Medulla oblongata (tissue), 1 donor: Measurements from ENCODE around the gene THUMPD3.
A peak's percentile ranks its signal among the peaks of the same experiment; 100 is the strongest.

ENCODE experiments used
- DNase-seq: peaks from one replicate; pipeline ENCODE4 v3.0.0-alpha.2; 2015; ENCODE audit errors: extremely low spot score

THUMPD3 gene

DNA sequence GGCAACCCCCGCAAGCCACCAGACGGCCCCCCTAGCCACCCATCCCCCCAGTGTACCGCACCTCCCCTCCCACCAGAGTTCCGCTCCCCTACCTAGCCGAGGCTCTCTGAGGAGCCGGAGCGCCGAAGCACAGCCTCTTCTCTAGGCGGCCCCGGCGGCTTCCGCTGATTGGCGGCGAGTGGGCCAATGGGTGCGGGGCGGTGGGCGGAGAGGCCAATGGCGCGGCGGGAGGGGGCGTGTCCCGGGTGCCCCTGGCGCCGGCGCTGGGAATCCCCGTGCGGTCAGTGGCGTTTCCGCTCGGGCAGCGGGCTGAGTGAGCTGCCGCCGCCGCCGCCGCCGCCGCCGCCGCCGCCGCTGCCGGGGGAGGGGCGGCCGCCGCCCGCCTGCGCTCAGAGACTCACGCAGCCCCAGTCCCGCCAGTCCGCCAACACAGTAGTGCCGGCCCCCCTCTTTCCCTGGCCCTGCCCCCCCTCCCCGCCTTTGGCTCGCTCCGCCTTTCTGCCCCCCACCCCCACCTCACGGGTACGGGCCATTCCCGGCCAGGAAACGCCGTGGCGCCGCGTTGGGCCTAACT is 34.6 kb downstream of the THUMPD3 start, which contains the start of gene SETD5:
Gene SETD5, plus strand, starts transcription at position 284 of the 574 bp plus-strand sequence. CDS start 31,324 bp downstream, outside the sequence.
- DNase-seq = peak; percentile 97

DNA sequence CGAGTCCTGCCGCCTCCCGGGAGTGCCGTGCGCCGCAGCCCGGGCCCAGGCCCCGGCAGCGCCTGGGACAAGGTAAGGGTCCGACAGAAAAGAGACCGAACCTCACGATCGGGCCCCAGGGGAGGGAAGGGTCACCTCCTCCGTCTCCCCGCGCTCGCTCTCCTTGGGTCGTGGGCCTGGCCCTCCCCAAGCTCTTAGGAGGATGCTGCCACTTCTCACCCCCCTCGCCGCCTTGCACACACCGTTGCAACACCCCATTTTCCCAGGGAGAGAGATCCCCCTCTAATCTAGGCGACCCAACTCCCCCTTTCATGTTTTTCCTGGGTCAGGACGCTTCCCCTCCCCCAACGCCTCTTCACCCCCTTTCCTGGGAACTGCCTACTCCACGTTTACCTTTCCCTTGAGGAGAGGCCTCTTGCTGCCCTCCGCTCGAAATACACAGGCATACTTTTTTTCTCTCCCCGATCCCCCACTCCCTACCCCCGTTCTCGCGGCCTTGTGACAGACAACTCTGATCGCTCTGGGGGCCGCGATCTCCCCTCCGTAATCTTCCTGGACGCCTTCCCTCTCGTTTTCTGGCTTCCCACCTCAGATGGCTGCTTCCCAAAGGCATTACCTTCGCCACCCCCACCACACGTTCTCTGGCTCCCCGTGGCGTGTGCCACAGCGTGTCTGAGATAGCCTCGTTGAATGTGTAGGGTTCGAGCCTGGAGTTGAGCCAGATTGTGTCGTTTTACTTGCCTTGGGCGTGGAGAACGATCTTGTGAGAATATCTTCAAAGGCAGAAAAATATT is 35.2 kb downstream of the THUMPD3 start:
- peak; percentile 52 for DNase-seq

DNA sequence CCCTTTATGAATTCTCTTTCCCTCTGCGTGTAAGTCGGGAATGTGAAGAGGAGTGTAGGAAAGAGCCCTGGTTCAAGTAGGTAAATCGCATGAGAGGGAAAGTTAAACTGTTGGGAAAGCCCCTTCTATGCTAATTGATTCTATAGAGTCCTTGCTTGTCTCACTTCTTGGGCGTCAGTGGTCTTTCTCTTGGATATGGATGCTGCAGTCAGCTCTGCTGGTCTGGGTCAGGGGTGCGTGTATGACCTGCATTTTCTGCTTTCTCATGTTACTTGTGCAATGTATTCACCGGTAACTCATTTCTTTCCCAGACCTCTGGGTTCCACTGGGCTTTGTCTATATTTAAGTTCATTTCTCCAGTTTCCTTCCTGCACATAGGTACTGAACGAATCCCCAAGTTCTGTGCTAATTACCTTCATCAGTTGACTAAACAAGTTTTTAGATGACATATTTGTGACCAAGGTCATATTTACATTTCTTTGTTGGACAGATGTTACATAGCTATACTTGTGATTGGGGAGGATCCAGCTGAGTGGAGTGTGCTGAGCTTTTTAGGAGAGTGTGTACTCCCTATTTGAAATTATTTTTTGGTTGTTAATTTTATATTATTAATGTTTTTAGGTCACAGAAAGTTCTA is 36.0 kb downstream of the THUMPD3 start:
- DNase-seq = peak; percentile 44

DNA sequence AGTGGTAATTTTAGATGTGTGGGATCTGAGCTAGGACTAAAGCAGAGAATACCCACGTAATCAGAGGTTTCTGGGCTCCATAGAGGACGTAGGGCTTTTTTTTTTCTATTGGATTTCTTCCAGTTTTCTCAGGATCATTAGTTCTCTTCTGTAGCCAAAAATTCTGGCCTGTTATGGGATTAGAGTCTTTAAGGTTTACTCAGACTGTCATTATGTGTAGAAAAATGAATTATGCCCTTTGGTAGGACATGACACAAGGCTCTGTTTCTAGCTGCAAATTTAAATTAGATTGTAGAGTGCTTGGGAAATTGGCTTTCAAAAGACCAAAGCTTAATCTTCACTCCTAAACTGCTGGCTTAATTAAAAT is 36.5 kb downstream of the THUMPD3 start:
- DNase-seq = peak; percentile 18

DNA sequence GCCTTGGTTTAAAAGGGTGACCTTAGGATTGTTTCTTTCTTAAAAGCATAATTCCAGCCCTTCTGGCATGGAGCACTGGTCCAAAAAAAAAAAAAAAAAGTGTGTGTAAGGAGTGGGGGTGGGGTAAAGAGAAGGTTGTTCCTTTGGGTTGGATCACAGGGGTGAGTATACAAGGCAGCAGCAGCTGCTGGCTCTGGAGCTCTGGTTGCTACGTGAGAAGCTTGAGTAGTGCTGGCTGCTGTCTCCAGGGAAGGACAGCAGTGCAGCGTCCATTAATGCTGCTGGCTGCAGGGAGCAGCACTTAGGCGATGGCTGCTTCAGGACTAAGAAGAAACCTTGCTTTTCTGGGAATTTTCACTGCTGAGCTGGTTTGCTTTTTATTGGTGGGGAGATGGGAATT is 36.9 kb downstream of the THUMPD3 start:
- DNase-seq = peak; percentile 81

DNA sequence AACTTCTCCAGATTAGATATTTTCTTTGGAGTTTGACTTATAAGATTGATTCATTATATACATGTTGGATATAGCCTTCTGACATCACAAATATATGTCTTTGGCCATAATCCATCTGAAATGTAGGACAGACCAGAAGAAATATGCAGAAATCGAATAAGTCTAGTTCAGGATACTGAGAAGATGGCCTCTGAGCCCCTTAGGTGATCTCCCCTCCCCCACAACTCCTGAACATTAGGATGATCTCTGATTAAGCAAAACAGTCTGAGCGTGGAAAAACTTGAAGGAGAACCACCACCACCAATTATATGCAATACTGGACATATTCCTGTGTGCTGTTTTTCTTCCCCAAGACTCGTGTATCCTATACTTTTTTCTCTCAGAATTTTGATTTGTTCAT is 37.8 kb downstream of the THUMPD3 start:
- no peak for DNase-seq

DNA sequence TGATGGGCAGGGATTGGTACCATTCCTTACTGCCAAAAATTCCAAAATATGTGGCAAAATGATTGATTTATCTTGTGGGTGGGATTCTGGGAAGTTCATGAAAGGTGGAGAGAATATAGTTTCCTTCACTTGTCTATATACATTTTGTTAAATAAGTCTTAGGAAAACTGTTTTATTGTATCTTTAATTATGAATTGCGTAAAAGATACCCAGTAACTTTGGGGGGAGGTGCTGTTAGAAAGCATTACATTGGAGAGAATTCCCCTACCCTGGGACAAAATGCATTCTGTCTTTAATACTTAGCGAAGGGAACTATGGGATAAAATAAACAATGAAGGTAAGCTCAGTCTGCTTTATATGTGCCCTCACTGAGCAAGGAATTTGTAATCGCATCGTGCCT is 39.1 kb downstream of the THUMPD3 start:
- no peak for DNase-seq

DNA sequence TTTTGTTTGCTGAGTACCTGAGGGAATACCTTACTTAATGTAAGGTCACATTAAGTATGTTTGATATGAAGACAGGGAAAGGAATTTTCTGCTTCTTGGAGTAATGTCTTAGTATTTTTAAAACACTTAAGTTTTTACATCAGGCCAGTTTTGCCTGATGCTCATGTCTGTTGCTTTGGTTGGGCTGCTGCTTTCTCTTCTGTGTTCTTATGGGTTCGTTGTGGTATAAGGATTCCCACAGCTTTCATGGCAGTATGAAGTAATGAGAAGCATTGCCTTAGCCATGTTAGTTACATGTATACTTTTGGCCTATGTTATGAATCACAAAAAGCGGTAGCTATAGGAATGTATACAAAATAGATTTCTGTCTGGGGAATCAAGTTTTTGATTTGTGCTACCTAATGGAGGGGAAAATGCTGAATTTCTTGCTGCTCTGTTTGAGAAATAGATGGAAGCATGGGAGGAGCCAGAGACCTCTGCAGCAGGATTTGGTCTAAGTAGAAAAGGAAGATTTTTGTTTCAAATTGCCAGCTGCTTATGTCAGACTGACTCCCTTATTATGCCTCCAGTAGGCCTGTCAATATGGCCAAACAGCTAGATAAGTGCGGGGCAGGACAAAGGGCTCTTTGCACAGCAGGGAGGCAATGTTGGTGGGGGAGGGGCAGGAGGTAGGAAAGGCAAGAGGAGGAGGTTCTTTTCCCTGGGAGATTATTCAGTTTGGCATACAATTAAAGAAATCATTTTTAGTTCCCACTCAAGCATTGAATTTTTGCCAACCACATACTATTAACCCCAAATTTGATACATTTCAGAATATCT is 39.8 kb downstream of the THUMPD3 start:
- DNase-seq = peak; percentile 83

DNA sequence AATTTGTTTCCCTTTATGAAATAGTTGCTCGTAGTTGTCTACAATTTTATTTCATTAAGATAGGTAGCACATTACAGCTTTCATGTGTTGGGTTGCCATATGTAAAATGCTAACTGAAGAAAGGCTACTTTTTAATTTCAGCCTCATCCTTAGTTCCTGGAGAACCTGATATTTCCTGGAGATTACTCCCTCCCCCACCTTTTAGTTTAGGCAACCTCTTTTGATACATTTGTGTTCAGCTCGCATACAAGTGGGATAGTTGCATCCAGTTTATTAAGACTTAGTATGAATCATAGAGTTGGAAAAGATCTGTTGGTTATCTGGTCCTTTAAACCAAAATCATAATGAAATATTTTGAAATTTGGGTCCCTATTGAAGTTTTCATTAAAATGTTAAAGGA is 40.6 kb downstream of the THUMPD3 start:
- no peak for DNase-seq

DNA sequence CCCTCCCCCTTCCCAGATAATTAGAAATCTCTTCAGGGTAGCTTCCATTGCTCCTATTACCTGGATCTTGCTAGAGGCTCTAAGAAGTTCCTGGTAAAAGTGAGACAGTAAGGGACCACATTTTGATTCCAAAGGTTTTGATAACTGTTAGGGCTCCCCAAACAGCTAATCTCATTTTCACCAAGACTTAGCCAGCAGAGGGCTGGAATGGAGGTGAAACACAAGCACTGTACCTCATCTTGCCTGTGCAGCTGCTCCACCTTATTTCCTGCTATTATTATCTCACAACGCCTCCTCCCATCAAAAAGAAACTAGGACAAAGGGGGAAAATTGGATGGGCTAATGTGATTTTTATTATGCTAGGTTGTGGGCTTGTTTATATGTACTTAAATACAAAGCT is 41.8 kb downstream of the THUMPD3 start:
- DNase-seq = no peak

DNA sequence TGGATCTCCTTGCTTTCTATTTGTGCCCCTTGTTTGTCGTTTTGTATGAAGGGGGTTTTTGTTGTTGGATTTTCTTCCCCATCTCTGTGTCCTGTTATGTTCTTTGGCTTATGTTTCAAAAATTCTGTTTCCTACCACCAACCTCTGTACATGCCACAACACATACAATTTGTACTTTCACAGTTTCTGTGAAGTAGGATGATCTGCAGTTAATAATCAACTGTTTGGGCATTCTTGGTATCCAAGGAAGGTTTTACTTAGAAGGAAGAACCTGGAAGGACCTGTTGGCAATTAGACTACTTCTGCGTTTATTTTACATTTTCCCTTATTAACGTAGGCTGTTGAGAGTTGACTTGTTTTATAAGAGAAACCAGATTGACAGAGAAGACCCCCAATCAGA is 42.9 kb downstream of the THUMPD3 start:
- DNase-seq = no peak

DNA sequence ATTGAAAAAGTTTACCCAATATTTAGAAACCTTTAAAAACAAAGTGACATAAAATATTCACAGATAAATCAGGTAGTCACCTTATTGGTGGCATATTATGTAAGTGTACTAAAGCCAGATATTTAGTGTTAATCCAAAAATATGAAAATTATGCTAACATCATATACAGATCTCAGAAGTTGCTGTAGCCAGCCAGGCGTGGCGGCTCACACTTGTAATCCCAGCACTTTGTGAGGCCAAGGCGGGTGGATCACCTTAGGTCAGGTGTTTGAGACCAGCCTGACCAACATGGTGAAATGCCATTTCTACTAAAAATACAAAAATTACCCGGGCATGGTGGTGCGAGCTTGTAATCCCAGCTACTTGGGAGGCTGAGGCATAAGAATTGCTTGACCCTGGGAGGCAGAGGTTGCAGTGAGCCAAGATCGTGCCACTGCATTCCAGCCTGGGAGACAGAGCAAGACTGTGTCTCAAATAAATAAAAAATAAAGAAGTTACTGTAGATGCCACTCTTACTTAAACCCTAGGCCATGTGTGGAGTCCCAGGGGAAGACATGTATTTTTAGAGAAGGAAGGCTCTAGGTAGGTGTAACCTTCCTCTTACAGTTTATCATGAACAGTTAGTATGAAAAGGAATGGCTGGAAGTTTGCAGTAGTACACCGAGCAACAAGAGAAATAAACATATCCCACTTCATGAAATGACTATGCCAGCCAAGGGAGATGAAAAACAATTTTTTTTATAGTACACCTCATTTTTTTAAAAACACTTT is 44.2 kb downstream of the THUMPD3 start:
- no peak for DNase-seq

DNA sequence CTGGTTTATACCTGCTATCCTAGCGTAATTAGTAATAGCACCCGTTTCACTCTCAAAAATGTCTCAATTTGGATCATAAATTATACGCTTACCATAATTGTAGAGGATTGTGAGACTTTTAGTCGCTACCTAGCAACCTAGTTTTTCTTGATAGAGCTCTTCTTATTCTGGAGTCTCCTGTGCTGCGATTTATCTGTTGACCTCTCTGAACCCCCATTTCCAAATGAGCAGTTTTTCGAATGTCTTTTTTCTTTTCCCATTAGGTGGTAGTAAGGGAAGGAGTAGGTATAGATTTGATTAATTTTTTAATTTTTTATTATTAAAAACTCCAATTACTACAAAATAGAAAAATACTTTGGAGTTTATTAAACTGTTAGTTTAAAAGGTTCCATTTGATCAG is 45.2 kb downstream of the THUMPD3 start:
- no peak for DNase-seq

DNA sequence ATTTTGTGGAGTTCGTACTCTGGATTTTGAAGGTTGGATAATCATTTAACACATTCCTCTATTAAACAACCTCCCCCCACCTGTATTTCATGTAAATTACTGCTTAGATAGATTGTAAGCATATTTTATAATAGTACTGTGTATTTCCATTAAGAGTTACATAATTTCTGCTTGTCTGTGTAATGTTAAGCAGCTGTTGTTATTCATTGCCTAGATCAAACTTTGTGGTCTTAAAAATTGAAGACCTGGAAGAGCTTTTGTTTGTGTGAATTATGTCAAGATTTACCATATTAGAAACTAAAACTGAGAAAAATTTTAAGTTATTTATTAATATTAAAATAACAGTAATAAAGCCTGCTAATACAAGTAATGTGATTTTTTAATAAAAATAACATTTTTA is 45.7 kb downstream of the THUMPD3 start:
- DNase-seq = no peak

DNA sequence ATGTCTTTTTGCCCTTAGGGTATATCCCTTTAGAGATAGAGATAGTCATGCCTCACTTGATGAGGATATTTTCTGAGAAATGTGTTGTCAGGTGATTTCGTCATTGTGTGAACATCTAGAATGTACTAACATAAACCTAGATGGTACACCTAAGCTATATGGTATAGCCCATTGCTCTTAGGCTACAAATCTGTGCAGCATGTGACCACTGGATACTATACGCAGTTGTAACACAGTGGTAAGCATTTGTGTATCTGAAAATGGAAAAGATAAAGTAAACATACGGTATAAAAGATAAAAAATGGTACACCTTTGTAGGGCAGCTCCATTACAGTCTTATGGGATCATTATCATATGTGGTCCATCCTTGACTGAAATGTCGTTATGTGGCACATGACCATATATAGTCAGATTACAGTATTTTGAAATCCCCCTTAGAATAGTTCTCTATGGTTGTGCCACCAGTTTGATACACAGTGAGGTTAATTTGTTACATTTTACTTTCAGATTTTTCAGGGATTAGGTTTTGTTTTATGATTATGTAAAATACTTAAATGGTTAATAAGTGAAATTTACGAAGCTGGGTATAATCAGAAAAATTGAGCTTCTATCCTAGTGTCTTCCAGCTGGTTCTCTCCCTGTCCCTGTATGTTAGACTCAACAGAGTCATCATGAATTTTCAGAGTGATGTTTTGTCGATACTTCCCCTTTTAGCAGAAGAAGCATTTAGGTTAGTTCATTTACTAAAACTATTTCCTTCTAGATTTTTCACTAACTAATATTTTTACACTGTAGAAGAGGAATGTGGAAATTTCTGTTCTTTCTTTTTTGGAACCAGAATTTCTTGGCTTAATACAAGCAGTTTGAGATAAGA is 47.4 kb downstream of the THUMPD3 start:
- DNase-seq = no peak

DNA sequence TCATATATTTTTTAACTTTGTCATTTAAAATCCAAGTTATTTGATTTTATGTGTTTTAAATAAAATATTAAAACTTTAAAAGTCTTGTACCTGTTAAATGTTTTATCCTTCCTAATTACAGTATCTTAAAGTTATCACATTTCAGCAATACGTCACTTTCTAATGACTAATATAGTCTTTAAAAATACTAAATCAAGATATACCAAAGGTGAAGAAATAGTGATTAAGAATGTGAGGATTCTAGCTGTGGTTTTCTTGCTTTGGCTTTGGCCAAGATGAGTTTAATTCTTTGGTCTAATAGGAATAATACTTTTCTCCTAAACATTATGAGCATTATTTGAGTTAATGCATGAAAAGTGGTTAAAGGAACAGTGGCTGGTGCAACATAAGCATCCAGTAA is 48.4 kb downstream of the THUMPD3 start:
- DNase-seq = no peak

DNA sequence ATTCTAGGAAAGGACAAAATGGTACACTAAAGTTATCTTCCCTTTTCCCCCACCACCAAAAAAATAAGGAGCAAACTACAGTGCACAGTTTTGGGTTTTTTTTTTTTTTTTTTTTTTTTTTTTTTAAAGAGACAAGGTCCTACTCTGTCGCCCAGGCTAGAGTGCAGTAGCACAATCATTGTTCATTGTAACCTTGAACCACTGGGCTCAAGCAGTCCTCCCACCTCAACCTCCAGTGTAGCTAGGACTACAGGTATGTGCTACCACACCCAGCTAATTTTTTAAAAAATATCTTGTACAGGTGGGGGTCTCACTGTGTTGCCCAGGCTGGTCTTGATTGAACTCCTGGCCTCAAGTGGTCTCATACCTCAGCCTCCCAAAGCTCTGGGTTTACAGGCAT is 49.4 kb downstream of the THUMPD3 start:
- no peak for DNase-seq

DNA sequence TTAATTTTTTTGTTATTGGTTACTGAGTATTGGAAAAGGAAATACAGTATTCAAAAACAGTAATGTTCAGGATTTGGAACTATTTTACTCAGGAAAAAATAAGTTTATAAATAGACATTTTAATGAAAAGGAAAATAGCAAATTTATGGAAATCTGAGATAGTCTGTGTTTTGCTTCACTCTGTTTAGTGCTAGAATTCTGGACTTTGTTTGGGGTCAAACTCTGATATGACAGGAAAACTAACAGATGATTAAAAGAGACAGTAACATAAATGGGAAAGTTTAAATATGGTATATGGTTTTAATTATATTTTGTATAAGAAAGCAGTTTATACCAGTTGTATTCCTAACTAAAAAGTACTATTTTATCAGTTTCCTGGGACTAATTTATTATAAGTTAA is 52.0 kb downstream of the THUMPD3 start:
- no peak for DNase-seq

DNA sequence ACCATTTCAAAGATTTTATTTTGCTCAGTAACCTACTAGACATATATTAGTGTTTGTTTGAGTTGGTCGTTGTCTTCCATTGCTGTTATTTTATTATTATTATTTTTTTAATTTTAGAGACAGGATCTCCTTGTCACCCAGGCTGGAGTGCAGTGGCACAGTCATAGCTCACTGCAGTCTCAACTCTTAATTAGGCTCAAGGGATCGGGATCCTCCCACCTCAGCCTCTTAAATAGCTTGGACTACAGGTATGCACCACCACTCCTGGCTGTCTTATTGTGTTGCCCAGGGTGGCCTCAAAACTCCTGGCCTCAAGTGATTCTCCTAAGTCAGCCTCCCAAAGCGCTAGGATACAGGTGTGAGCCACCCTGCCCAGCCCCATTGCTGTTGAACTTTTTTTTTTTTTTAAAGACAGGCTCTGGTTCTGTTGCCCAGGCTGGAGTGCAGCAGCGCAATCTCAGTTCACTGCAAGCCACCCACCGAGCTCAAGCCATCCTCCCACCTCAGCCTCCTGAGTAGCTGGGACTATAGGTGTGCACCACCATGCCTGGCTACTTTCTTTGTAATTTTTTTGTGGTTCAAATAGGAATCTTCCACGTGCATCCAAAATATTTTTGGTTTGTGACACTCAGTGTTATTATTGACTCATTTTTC is 52.8 kb downstream of the THUMPD3 start:
- no peak for DNase-seq
